HCT116 (cell line): Measurements from ENCODE around the gene SPIB. TPM values are rescaled to one million over a fixed set of nuclear protein-coding genes. Genes with fewer than 3 reads are reported as not detected.

Experiments used
- ATAC-seq: fragments of 200-7000 bp; cut with Tn5 transposase; 2 replicates; pipeline ENCODE4 v1.9.1; 2020; ENCODE audit warnings: mild to moderate bottlenecking, moderate library complexity
- BruUV-seq: library from RNA; stranded (reverse); fragments of 400-500 nt; replicated peaks from 2 replicates; lab custom pipeline; 2021; lab: Mats Ljungman, UMichigan
- CTCF ChIA-PET: fragments of 300-600 bp; sonication (Branson Sonifier 250); formaldehyde crosslinking; loops from one replicate; lab custom pipeline; 2021; ENCODE audit warnings: antibody characterized with exemption; lab: Charles Lee
- POLR2A ChIA-PET: fragments of 300-600, 350-600 bp; sonication (Branson Sonifier 250); formaldehyde crosslinking; loops from one replicate; lab custom pipeline; 2021; ENCODE audit warnings: antibody characterized with exemption; lab: Charles Lee
- RAD21 ChIA-PET, 2 experiments: fragments of 300-600 bp; sonication (Branson Sonifier 250); formaldehyde crosslinking; loops; one replicate each; lab custom pipeline; 2023; ENCODE audit warnings: low total read pairs in 2 of 2; ENCODE audit not compliant: uncharacterized antibody in 2 of 2, unreplicated experiment in 2 of 2, low non-redundant PET in 1 of 2; lab: Charles Lee
- DNase-seq: peaks from one replicate; pipeline ENCODE4 v3.0.0-alpha.2; 2010; ENCODE audit warnings: low read depth, low spot score
- H2AFZ ChIP-seq: fragments of 200-600 bp; shearing (Covaris generic), sonication (generic); 2 replicates; pipeline ENCODE4 v1.6.1; 2017; ENCODE audit warnings: low read depth, mixed run types, mixed read lengths, antibody characterized with exemption, low read length; ENCODE audit not compliant: poor library complexity, severe bottlenecking
- H3K27ac ChIP-seq: 2 replicates; pipeline ENCODE4 v1.5.1; 2012; ENCODE audit warnings: low read depth, low read length
- H3K27me3 ChIP-seq: fragments of 200-600 bp; sonication (generic); 2 replicates; pipeline ENCODE4 v1.6.1; 2016; ENCODE audit warnings: mixed run types, low read length, mixed read lengths; ENCODE audit not compliant: insufficient read depth
- H3K36me3 ChIP-seq, 2 experiments: fragments of 200-500 bp in 1 of 2; fragments of 200-600 bp in 1 of 2; sonication (Bioruptor generic) in 1 of 2; sonication (generic) in 1 of 2; 2 replicates each; pipeline versions ENCODE4 v1.5.1 to v1.6.1; 2014 to 2016; ENCODE audit warnings: low read length in 2 of 2, inconsistent platforms in 1 of 2, mixed read lengths in 1 of 2, mixed run types in 1 of 2; ENCODE audit not compliant: insufficient read depth in 2 of 2, control insufficient read depth in 1 of 2
- H3K4me1 ChIP-seq, 2 experiments: fragments of 200-600 bp in 1 of 2; sonication (generic) in 1 of 2; 2 replicates each; pipeline versions ENCODE4 v1.5.1 to v1.6.1; 2012 to 2017; ENCODE audit warnings: low read length in 2 of 2, inconsistent platforms in 1 of 2, mild to moderate bottlenecking in 1 of 2, mixed read lengths in 1 of 2, mixed run types in 1 of 2, moderate library complexity in 1 of 2; ENCODE audit not compliant: insufficient read depth in 2 of 2, control insufficient read depth in 1 of 2
- H3K4me2 ChIP-seq: fragments of 200-600 bp; sonication (generic); 2 replicates; pipeline ENCODE4 v1.6.1; 2017; ENCODE audit warnings: mixed run types, low read length, mixed read lengths
- H3K4me3 ChIP-seq, 2 experiments: fragments of 200-600 bp in 1 of 2; sonication (generic) in 1 of 2; replicated peaks in 1 of 2; 2 replicates each; pipeline ENCODE4 v1.5.1; 2011 to 2016; ENCODE audit warnings: low read length in 2 of 2, control low read depth in 1 of 2, low read depth in 1 of 2, mild to moderate bottlenecking in 1 of 2, mixed read lengths in 1 of 2, mixed run types in 1 of 2
- H3K79me2 ChIP-seq: fragments of 200-600 bp; sonication (generic); 2 replicates; pipeline ENCODE4 v1.6.1; 2017; ENCODE audit warnings: mild to moderate bottlenecking, mixed run types, low read length, moderate library complexity, mixed read lengths; ENCODE audit not compliant: insufficient read depth
- H3K9ac ChIP-seq: fragments of 200-600 bp; sonication (generic); 2 replicates; pipeline ENCODE4 v1.6.1; 2016; ENCODE audit warnings: low read length, mixed read lengths
- H3K9me2 ChIP-seq: fragments of 200-600 bp; sonication (generic), shearing (Covaris generic); 2 replicates; pipeline ENCODE4 v1.6.1; 2017; ENCODE audit warnings: mixed run types, mild to moderate bottlenecking, moderate library complexity; ENCODE audit not compliant: insufficient read depth
- H3K9me3 ChIP-seq, 2 experiments: fragments of 200-500 bp in 1 of 2; fragments of 200-600 bp in 1 of 2; sonication (Bioruptor generic) in 1 of 2; sonication (generic) in 1 of 2; 2 replicates each; pipeline ENCODE4 v1.6.1; 2014 to 2017; ENCODE audit warnings: low read length in 2 of 2, mixed read lengths in 2 of 2, inconsistent platforms in 1 of 2, low read depth in 1 of 2, mild to moderate bottlenecking in 1 of 2, mixed run types in 1 of 2, moderate library complexity in 1 of 2; ENCODE audit not compliant: control insufficient read depth in 1 of 2, insufficient read depth in 1 of 2
- H4K20me1 ChIP-seq: fragments of 200-600 bp; sonication (generic), shearing (Covaris generic); 2 replicates; pipeline ENCODE4 v1.6.1; 2017; ENCODE audit warnings: mixed run types, mild to moderate bottlenecking, moderate library complexity; ENCODE audit not compliant: insufficient read depth
- ATF3 ChIP-seq: IDR thresholded peaks from 2 replicates; pipeline ENCODE4 v1.6.1; 2012
- CEBPB ChIP-seq: IDR thresholded peaks from 2 replicates; pipeline ENCODE4 v1.6.1; 2012; ENCODE audit warnings: low read depth
- CTCF ChIP-seq, 3 experiments: fragments of 200-600 bp in 1 of 3; sonication (generic) in 1 of 3; IDR thresholded peaks in 2 of 3; conservative IDR thresholded peaks in 1 of 3; 2 replicates each; pipeline ENCODE4 v1.5.1; 2012 to 2017; ENCODE audit warnings: low read depth in 2 of 3, low read length in 2 of 3, antibody characterized with exemption in 1 of 3, borderline replicate concordance in 1 of 3, control low read depth in 1 of 3, mild to moderate bottlenecking in 1 of 3, mixed read lengths in 1 of 3, mixed run types in 1 of 3, moderate library complexity in 1 of 3; ENCODE audit not compliant: insufficient read depth in 1 of 3
- EZH2phosphoT487 ChIP-seq: fragments of 200-600 bp; IDR thresholded peaks from 2 replicates; pipeline ENCODE4 v1.6.1; 2018; ENCODE audit warnings: antibody characterized with exemption, borderline replicate concordance
- MAX ChIP-seq: IDR thresholded peaks from 2 replicates; pipeline ENCODE4 v1.6.1; 2012
- SIN3A ChIP-seq: IDR thresholded peaks from 2 replicates; pipeline ENCODE4 v1.6.1; 2012; ENCODE audit warnings: low read depth
- YY1 ChIP-seq: IDR thresholded peaks from 2 replicates; pipeline ENCODE4 v1.6.1; 2011; ENCODE audit warnings: low read length, low read depth, moderate library complexity, mild to moderate bottlenecking; ENCODE audit not compliant: insufficient replicate concordance; ENCODE audit errors: extremely low read depth
- intact Hi-C: fragments of 100-400 bp; cut with micrococcal nuclease; formaldehyde crosslinking; loops from 2 replicates; pipeline ENCODE4 v1.10.0; 2022
- total RNA-seq: library from RNA; stranded (reverse); gene quantifications from one replicate; pipeline ENCODE4 v1.2.1, GENCODE V29; 2021; ENCODE audit not compliant: unreplicated experiment

Gene SPIB
- total RNA-seq, 1 experiment from 2014 or later, result 0.96 TPM

GRCh38 chr19:50401605-50402450 lies 16.9 kb upstream of the SPIB start:
- Histone ChIP-seq H3K9me2 (no peaks in the 10 kb centered on the region), H3K9me3 (no peaks in the 10 kb centered on the region), H3K9ac (no peak overlapping the region), H3K79me2 (peaks cover 23% of the 10 kb centered on the region), H4K20me1 (no peaks in the 10 kb centered on the region), H3K4me3 (no peak overlapping the region), H3K27me3 (no peaks in the 10 kb centered on the region), H3K27ac (no peak overlapping the region; the same call in 1 of the 2 replicates), H3K4me1 (no peaks in the 10 kb centered on the region), H3K36me3 (peaks cover 3 to 33% of the 10 kb centered on the region in 2 experiments; a peak in 1 of 4 replicates), H2AFZ (no peak overlapping the region), H3K4me2 (no peak overlapping the region)
- ATAC-seq (no peak), DNase-seq (no peak)
- intact Hi-C loops, result no loop called here
- POLR2A ChIA-PET, result no interaction called here
- RAD21 ChIA-PET, result no interaction called here
- CTCF ChIA-PET, result no interaction called here
- TF ChIP-seq CTCF (IDR thresholded peaks at IDR 0.05 in 2 of 3, conservative IDR thresholded peaks at IDR 0.05 in 1 of 3; ENCODE audit: borderline replicate concordance in 1 of 3, insufficient read depth in 1 of 3, low read depth in 2 of 3, low read length in 2 of 3), result peak in 1 of 3 experiments; percentile 17; a peak in 1 of 6 replicates
- no peak for TF ChIP-seq EZH2phosphoT487
- BruUV-seq, result no TSS peak

GRCh38 chr19:50402544-50403301 lies 16.0 kb upstream of the SPIB start:
- RAD21 ChIA-PET, result no interaction called here
- intact Hi-C loops, result no loop called here
- H3K9me3 ChIP-seq, result no peaks in the 10 kb centered on the region
- no peaks in the 10 kb centered on the region for H3K4me1 ChIP-seq
- peaks cover 19% of the 10 kb centered on the region for H3K79me2 ChIP-seq
- no peak for ATAC-seq
- no peaks in the 10 kb centered on the region for H4K20me1 ChIP-seq
- H3K4me2 ChIP-seq, result no peak overlapping the region
- POLR2A ChIA-PET, result no interaction called here
- H3K36me3 ChIP-seq, result peaks cover 7 to 37% of the 10 kb centered on the region in 2 experiments; a peak in 3 of 4 replicates
- CTCF ChIA-PET, result no interaction called here
- H3K9me2 ChIP-seq, result no peaks in the 10 kb centered on the region
- no peak for DNase-seq
- no peak overlapping the region for H2AFZ ChIP-seq
- no peaks in the 10 kb centered on the region for H3K27me3 ChIP-seq
- H3K27ac ChIP-seq, result no peak overlapping the region
- H3K4me3 ChIP-seq, result no peak overlapping the region
- no peak overlapping the region for H3K9ac ChIP-seq
- BruUV-seq, result no TSS peak
- no peak for TF ChIP-seq ATF3
- no peak for TF ChIP-seq SIN3A
- TF ChIP-seq CEBPB, result no peak
- TF ChIP-seq MAX, result no peak
- no peak for TF ChIP-seq CTCF (IDR thresholded peaks at IDR 0.05 in 2 of 3, conservative IDR thresholded peaks at IDR 0.05 in 1 of 3; ENCODE audit: borderline replicate concordance in 1 of 3, insufficient read depth in 1 of 3, low read depth in 2 of 3, low read length in 2 of 3)
- no peak for TF ChIP-seq YY1
- no peak for TF ChIP-seq EZH2phosphoT487
